Activated T-cell treated with anti-CD3 and anti-CD28 coated beads for 48 hours (primary cell): ENCODE data around the gene COMMD4.
"Not testable (repeated sequence)": the region's sequence is repeated elsewhere in the genome, so short reads cannot be mapped to it uniquely, and the experiment has no call there.

Experiments used
- DNase-seq: peaks from one replicate; pipeline ENCODE4 v3.0.0-alpha.2; 2020; ENCODE audit warnings: low read depth

The COMMD4 gene

GRCh38 chr15:75335705-75336355 lies at the start of gene COMMD4:
COMMD4 (plus strand) TSS chr15:75336063; CDS start chr15:75336090, 27 bp downstream.
- peak; percentile 79 for DNase-seq

GRCh38 chr15:75293660-75294059 lies 42.2 kb upstream of the COMMD4 start:
- not testable (repeated sequence) for DNase-seq

GRCh38 chr15:75298541-75299310 lies 37.1 kb upstream of the COMMD4 start:
- not testable (repeated sequence) for DNase-seq

- peak; percentile 51 for DNase-seq
These were observed 36.6 kb upstream of the COMMD4 start for GRCh38 chr15:75299311-75299688.

GRCh38 chr15:75300026-75300425 lies 35.8 kb upstream of the COMMD4 start:
- not testable (repeated sequence) for DNase-seq

GRCh38 chr15:75302318-75302717 lies 33.5 kb upstream of the COMMD4 start:
- no peak for DNase-seq

- DNase-seq: not testable (repeated sequence)
These were observed 33.1 kb upstream of the COMMD4 start for GRCh38 chr15:75302753-75303152.

GRCh38 chr15:75306188-75306587 lies 29.7 kb upstream of the COMMD4 start:
- DNase-seq: no peak

GRCh38 chr15:75307778-75308390 lies 28.0 kb upstream of the COMMD4 start:
- DNase-seq: no peak

- no peak for DNase-seq
These were observed 26.2 kb upstream of the COMMD4 start for GRCh38 chr15:75309711-75310110.

GRCh38 chr15:75312548-75312947 lies 23.3 kb upstream of the COMMD4 start:
- DNase-seq: not testable (repeated sequence)

GRCh38 chr15:75313116-75313845 lies 22.6 kb upstream of the COMMD4 start:
- DNase-seq: no peak

GRCh38 chr15:75314552-75315290 lies 21.1 kb upstream of the COMMD4 start:
- no peak for DNase-seq

- DNase-seq: not testable (repeated sequence)
These were observed 16.5 kb upstream of the COMMD4 start for GRCh38 chr15:75319231-75319897.

GRCh38 chr15:75321711-75322110 lies 14.2 kb upstream of the COMMD4 start:
- DNase-seq: no peak

- DNase-seq: no peak
These were observed 9.9 kb upstream of the COMMD4 start for GRCh38 chr15:75325922-75326321.

GRCh38 chr15:75327005-75327404 lies 8.9 kb upstream of the COMMD4 start:
- no peak for DNase-seq

GRCh38 chr15:75327491-75327890 lies 8.4 kb upstream of the COMMD4 start:
- DNase-seq: no peak

GRCh38 chr15:75328493-75329314 lies 7.2 kb upstream of the COMMD4 start:
- DNase-seq: no peak

GRCh38 chr15:75329571-75329970 lies 6.3 kb upstream of the COMMD4 start:
- no peak for DNase-seq
